B cell (primary cell): ENCODE results near the gene HIRA. TPM values are rescaled to one million over a fixed set of nuclear protein-coding genes. Genes with fewer than 3 reads are reported as not detected.

Experiments
- ATAC-seq: fragments of 200-7000 bp; cut with Tn5 transposase; one replicate; pipeline ENCODE4 v1.10.0; 2021; ENCODE audit warnings: low read depth, mild to moderate bottlenecking, moderate number of reproducible peaks, moderate library complexity
- CTCF ChIA-PET: fragments of 350-600 bp; sonication (Branson Sonifier 250); formaldehyde crosslinking; loops from one replicate; lab custom pipeline; 2021; ENCODE audit warnings: antibody characterized with exemption, inconsistent platforms; lab: Charles Lee
- POLR2A ChIA-PET: fragments of 350-600 bp; sonication (Branson Sonifier 250); formaldehyde crosslinking; loops from one replicate; lab custom pipeline; 2021; ENCODE audit warnings: antibody characterized with exemption; lab: Charles Lee
- DNase-seq: peaks from one replicate; pipeline ENCODE4 v3.0.0; 2013
- H2AFZ ChIP-seq: 2 replicates; pipeline ENCODE4 v1.6.1; 2012; ENCODE audit warnings: mild to moderate bottlenecking, low read depth, low read length; ENCODE audit not compliant: insufficient read depth, poor library complexity, severe bottlenecking
- H3K27ac ChIP-seq, 2 donors: 1 replicate in 1 of 2; 2 replicates in 1 of 2; pipeline ENCODE4 v1.5.1; 2012 to 2013; ENCODE audit warnings: low read length in 2 of 2, mild to moderate bottlenecking in 2 of 2, moderate library complexity in 1 of 2
- H3K27me3 ChIP-seq, 4 experiments: fragments of 200-600 bp in 1 of 4; sonication (generic) in 1 of 4; replicated peaks in 1 of 4; 1 replicate in 2 of 4; 2 replicates in 2 of 4; pipeline versions ENCODE4 v1.6.1 to v1.7.0; 2013 to 2016; ENCODE audit warnings: low read length in 3 of 4, mild to moderate bottlenecking in 2 of 4, mixed read lengths in 1 of 4, moderate library complexity in 1 of 4; ENCODE audit not compliant: insufficient read depth in 4 of 4, control insufficient read depth in 3 of 4; ENCODE audit errors: control extremely low read depth in 1 of 4
- H3K36me3 ChIP-seq, 2 experiments: replicated peaks in 1 of 2; 1 replicate in 1 of 2; 2 replicates in 1 of 2; pipeline versions ENCODE4 v1.6.1 to v1.7.1; 2013; ENCODE audit warnings: low read length in 1 of 2; ENCODE audit not compliant: insufficient read depth in 2 of 2, control insufficient read depth in 1 of 2; ENCODE audit errors: control extremely low read depth in 1 of 2, extremely low read depth in 1 of 2
- H3K4me1 ChIP-seq, 2 donors: fragments of 200-600 bp in 1 of 2; sonication (generic) in 1 of 2; 1 replicate in 1 of 2; 2 replicates in 1 of 2; pipeline versions ENCODE4 v1.5.1 to v1.6.1; 2013 to 2017; ENCODE audit warnings: low read length in 2 of 2; ENCODE audit not compliant: control insufficient read depth in 2 of 2, insufficient read depth in 2 of 2
- H3K4me2 ChIP-seq: replicated peaks from 2 replicates; pipeline ENCODE3; 2012; ENCODE audit warnings: mild to moderate bottlenecking, low read depth, low read length; ENCODE audit not compliant: poor library complexity, severe bottlenecking
- H3K4me3 ChIP-seq, 5 experiments: fragments of 200-600 bp in 1 of 5; sonication (generic) in 1 of 5; 1 replicate in 3 of 5; 2 replicates in 2 of 5; pipeline versions ENCODE4 v1.5.1 to v1.7.0; 2011 to 2016; ENCODE audit warnings: low read length in 4 of 5, mild to moderate bottlenecking in 4 of 5, low read depth in 2 of 5, control low read depth in 1 of 5, moderate library complexity in 1 of 5; ENCODE audit not compliant: insufficient read depth in 1 of 5; ENCODE audit errors: control extremely low read depth in 1 of 5, extremely low read depth in 1 of 5
- H3K79me2 ChIP-seq: fragments of 200-600 bp; sonication (generic); one replicate; pipeline ENCODE4 v1.6.0; 2016; ENCODE audit warnings: low read length; ENCODE audit not compliant: control insufficient read depth, insufficient read depth
- H3K9ac ChIP-seq: fragments of 200-600 bp; sonication (generic); 2 replicates; pipeline ENCODE4 v1.6.1; 2017; ENCODE audit warnings: mild to moderate bottlenecking, low read length, moderate library complexity
- H3K9me3 ChIP-seq, 3 donors: one replicate each; pipeline versions ENCODE4 v1.6.1 to v1.7.1; 2013; ENCODE audit warnings: low read length in 2 of 3; ENCODE audit not compliant: control insufficient read depth in 2 of 3, insufficient read depth in 1 of 3; ENCODE audit errors: control extremely low read depth in 1 of 3
- H4K20me1 ChIP-seq: 2 replicates; pipeline ENCODE4 v1.6.0; 2012; ENCODE audit warnings: mild to moderate bottlenecking, low read length; ENCODE audit not compliant: insufficient read depth, control insufficient read depth, poor library complexity, severe bottlenecking
- H3K27ac Mint-ChIP-seq: one replicate; pipeline ENCODE4 v1.8.0; 2021; ENCODE audit warnings: mixed read lengths
- H3K27me3 Mint-ChIP-seq: one replicate; pipeline ENCODE4 v1.8.0; 2021; ENCODE audit warnings: mixed read lengths
- H3K4me1 Mint-ChIP-seq: one replicate; pipeline ENCODE4 v1.8.0; 2021; ENCODE audit warnings: mixed read lengths
- H3K4me3 Mint-ChIP-seq: one replicate; pipeline ENCODE4 v1.8.0; 2021; ENCODE audit warnings: mixed read lengths
- H3K9me3 Mint-ChIP-seq: one replicate; pipeline ENCODE4 v1.8.0; 2022; ENCODE audit warnings: mixed read lengths; ENCODE audit not compliant: insufficient read depth
- CTCF ChIP-seq: fragments of 200-600 bp; IDR thresholded peaks from one replicate; pipeline ENCODE4 v1.8.0; 2022; ENCODE audit warnings: antibody characterized with exemption, mild to moderate bottlenecking
- EZH2 ChIP-seq: IDR thresholded peaks from 2 replicates; pipeline ENCODE4 v1.6.1; 2012; ENCODE audit warnings: borderline replicate concordance, low read depth, mild to moderate bottlenecking, moderate library complexity, low read length; ENCODE audit not compliant: insufficient read depth, poor library complexity, severe bottlenecking
- WGBS: methylation state at CpG from one replicate; pipeline ENCODE4 v1.1.5; 2013; ENCODE audit warnings: missing lambda C conversion rate; ENCODE audit not compliant: insufficient coverage; 5-methylcytosine and 5-hydroxymethylcytosine counted together
- intact Hi-C: fragments of 100-400 bp; cut with micrococcal nuclease; formaldehyde crosslinking; loops from one replicate; pipeline ENCODE4 v1.10.0; 2022
- polyA plus RNA-seq: library from polyadenylated mRNA; depleted of rRNA; stranded (reverse); fragments of >200 nt; gene quantifications from 2 replicates; pipeline ENCODE4 v1.2.3, GENCODE V29; 2012
- total RNA-seq, 2 donors: library from RNA; stranded (reverse); fragments of 120-200 nt in 1 of 2; gene quantifications; 1 replicate in 1 of 2; 2 replicates in 1 of 2; pipeline versions ENCODE4 v1.2.3 to v1.2.4, GENCODE V29; 2013 to 2022

Gene HIRA
- total and polyA plus RNA-seq, 2 donors (not counting 1 experiment from before 2014, with no cell fraction given): 28.3 to 34.5 TPM

GRCh38 chr22:19466848-19467752 lies 35.6 kb upstream of the HIRA start:
- no peak for ATAC-seq
- Mint-ChIP-seq H3K27ac (no peak overlapping the region), H3K4me3 (no peak overlapping the region), H3K4me1 (no peaks in the 10 kb centered on the region), H3K27me3 (no peaks in the 10 kb centered on the region), H3K9me3 (no peaks in the 10 kb centered on the region)
- POLR2A ChIA-PET: no interaction called here
- 100% methylated on average over 7 of the region's 9 CpGs for WGBS
- intact Hi-C loops: no loop called here
- no peak for DNase-seq
- TF ChIP-seq CTCF (no peak), EZH2 (no peak)
- H3K79me2 ChIP-seq: peaks cover 17% of the 10 kb centered on the region
- H2AFZ ChIP-seq: no peak overlapping the region
- no peak overlapping the region for H3K4me3 ChIP-seq
- CTCF ChIA-PET: interaction anchor here (0.9 to 1.2 kb wide), 2 partner anchors 8 to 13 kb away, joined by 3 read pairs; partner anchors contain the start of gene CDC45
- peaks cover 3 to 80% of the 10 kb centered on the region in 2 experiments for H3K36me3 ChIP-seq
- no peak overlapping the region for H3K9ac ChIP-seq
- no peaks in the 10 kb centered on the region for H3K27me3 ChIP-seq
- H3K4me2 ChIP-seq: no peak overlapping the region
- H3K27ac ChIP-seq: no peak overlapping the region
- H3K9me3 ChIP-seq: no peaks in the 10 kb centered on the region
- H3K4me1 ChIP-seq: no peaks in the 10 kb centered on the region
- no peaks in the 10 kb centered on the region for H4K20me1 ChIP-seq

GRCh38 chr22:19466126-19466716 lies 34.7 kb upstream of the HIRA start:
- WGBS: 94% methylated on average over 12 of the region's 14 CpGs
- no peaks in the 10 kb centered on the region for H3K4me1 ChIP-seq
- no peaks in the 10 kb centered on the region for H3K9me3 ChIP-seq
- no peaks in the 10 kb centered on the region for H4K20me1 ChIP-seq
- no peaks in the 10 kb centered on the region for H3K9me3 Mint-ChIP-seq
- no peak overlapping the region for H3K27ac Mint-ChIP-seq
- H3K27me3 Mint-ChIP-seq: no peaks in the 10 kb centered on the region
- no peak overlapping the region for H3K4me3 Mint-ChIP-seq
- intact Hi-C loops: no loop called here
- H2AFZ ChIP-seq: no peak overlapping the region
- H3K27ac ChIP-seq: no peak overlapping the region
- POLR2A ChIA-PET: no interaction called here
- DNase-seq: no peak
- H3K4me1 Mint-ChIP-seq: no peaks in the 10 kb centered on the region
- peaks cover 3 to 71% of the 10 kb centered on the region in 2 experiments for H3K36me3 ChIP-seq
- H3K27me3 ChIP-seq: no peaks in the 10 kb centered on the region
- peaks cover 15% of the 10 kb centered on the region for H3K79me2 ChIP-seq
- H3K9ac ChIP-seq: no peak overlapping the region
- H3K4me2 ChIP-seq: no peak overlapping the region
- CTCF ChIA-PET: interaction anchor here (0.9 to 1.4 kb wide), 2 partner anchors 8 to 14 kb away, joined by 3 read pairs; partner anchors contain the start of gene CDC45
- no peak overlapping the region for H3K4me3 ChIP-seq
- no peak for ATAC-seq
- TF ChIP-seq CTCF (no peak), EZH2 (no peak)
